Duodenal mucosa (tissue), 2 donors: ENCODE results near the gene CUL7.

ENCODE experiments used
- H3K27ac ChIP-seq: one replicate; pipeline ENCODE4 v1.7.0; 2013; ENCODE audit warnings: low read depth, low read length
- H3K27me3 ChIP-seq, 2 donors: one replicate each; pipeline ENCODE4 v1.7.0; 2013; ENCODE audit warnings: low read length in 2 of 2, control low read depth in 1 of 2; ENCODE audit not compliant: insufficient read depth in 2 of 2, control insufficient read depth in 1 of 2
- H3K36me3 ChIP-seq, 2 donors: one replicate each; pipeline ENCODE4 v1.7.0; 2013; ENCODE audit warnings: low read length in 2 of 2, control low read depth in 1 of 2; ENCODE audit not compliant: insufficient read depth in 2 of 2, control insufficient read depth in 1 of 2
- H3K4me1 ChIP-seq, 2 donors: one replicate each; pipeline ENCODE4 v1.7.0; 2013; ENCODE audit warnings: low read length in 2 of 2, control low read depth in 1 of 2; ENCODE audit not compliant: insufficient read depth in 2 of 2, control insufficient read depth in 1 of 2
- H3K4me3 ChIP-seq, 2 donors: one replicate each; pipeline ENCODE4 v1.7.0; 2013; ENCODE audit warnings: low read length in 2 of 2, low read depth in 1 of 2
- H3K9ac ChIP-seq, 2 donors: one replicate each; pipeline ENCODE4 v1.7.0; 2013; ENCODE audit warnings: low read length in 2 of 2, low read depth in 1 of 2
- H3K9me3 ChIP-seq, 2 donors: one replicate each; pipeline ENCODE4 v1.7.0; 2013; ENCODE audit warnings: low read length in 2 of 2, control low read depth in 1 of 2; ENCODE audit not compliant: control insufficient read depth in 1 of 2

CUL7 gene

DNA sequence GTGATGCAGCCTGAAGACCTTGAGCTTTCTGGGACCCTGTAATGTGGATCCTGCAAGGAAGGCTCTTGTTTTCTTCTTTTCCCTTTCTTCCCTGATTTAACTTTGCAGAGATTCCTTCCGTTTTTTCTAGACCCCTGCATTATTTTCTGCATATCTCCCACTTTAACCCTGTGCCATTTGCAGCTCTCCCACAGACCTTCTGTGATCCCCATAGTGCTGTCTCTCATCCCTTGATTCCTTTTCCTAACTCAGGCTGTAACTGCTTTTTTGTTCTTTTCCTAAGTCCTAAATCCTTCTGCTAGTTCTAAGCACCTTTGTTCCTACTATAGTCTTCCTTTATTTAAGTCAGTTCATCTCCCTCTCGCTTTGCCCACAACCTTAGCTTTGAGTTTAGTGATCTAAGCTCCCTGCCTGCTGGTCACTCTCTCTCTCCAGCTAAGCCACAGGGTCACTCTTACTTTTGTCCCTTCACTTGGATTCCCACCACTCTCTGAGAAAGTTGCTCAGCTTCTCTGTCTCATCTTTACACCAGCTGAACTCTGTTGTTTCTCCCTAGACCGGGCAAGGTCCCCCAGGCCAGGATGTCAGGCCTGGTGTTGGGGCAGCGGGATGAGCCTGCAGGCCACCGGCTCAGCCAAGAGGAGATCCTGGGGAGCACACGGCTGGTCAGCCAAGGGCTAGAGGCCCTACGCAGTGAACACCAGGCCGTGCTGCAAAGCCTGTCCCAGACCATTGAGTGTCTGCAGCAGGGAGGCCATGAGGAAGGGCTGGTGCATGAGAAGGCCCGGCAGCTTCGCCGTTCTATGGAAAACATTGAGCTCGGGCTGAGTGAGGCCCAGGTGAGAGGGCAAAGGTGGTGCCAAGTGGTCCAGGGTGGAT lies 7.3 kb upstream of the CUL7 start:
- Histone ChIP-seq H3K27me3 (no peaks in the 10 kb centered on the region), H3K36me3 (peaks cover 23 to 40% of the 10 kb centered on the region in 2 donors), H3K27ac (no peak overlapping the region), H3K9ac (peak overlapping the region; percentile 40 to 89), H3K4me3 (peak overlapping the region; percentile 88 to 92), H3K9me3 (no peaks in the 10 kb centered on the region), H3K4me1 (peaks cover 15 to 26% of the 10 kb centered on the region in 2 donors)

DNA sequence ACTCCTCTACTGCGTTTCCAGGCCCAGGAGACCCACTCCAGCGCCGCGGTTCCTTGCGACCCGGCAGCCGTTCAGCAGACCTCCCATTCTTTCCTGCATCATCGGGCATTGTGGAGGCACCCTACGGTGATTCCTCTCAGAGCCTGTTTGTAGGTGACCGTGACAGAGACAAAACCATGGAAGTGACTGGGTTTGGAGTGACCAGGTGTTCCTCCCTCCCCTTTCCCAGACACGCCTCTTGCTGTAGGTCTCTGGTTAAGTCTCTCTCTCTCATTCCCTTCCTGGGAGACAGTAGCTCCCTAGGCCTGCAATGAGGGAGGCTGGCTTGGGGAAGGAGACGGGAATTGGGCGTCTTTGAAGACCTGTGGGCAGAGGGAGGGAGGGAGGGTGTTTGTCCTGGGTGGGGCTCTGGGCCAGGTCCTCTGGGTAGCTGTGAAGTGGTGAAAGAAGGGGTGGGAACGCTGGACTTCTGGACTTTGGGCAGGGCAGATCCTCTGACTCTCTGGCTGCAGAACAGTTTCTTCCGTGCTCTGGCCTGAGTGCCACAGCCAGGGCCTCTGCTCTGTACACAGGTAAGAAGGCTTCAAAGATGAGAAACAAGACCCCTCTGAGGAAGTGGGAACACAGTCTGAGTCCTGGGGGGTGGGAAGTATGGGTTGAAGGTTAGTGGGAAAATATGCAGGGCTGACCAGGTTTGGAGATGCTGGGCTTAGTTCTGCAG lies 6.5 kb upstream of the CUL7 start:
- H3K36me3 ChIP-seq: peaks cover 23 to 40% of the 10 kb centered on the region in 2 donors
- no peaks in the 10 kb centered on the region for H3K27me3 ChIP-seq
- peak overlapping the region; percentile 89 to 95 for H3K9ac ChIP-seq
- no peaks in the 10 kb centered on the region for H3K9me3 ChIP-seq
- H3K27ac ChIP-seq: peak overlapping the region; percentile 91
- peak overlapping the region; percentile 88 to 92 for H3K4me3 ChIP-seq
- H3K4me1 ChIP-seq: peaks cover 15 to 26% of the 10 kb centered on the region in 2 donors

DNA sequence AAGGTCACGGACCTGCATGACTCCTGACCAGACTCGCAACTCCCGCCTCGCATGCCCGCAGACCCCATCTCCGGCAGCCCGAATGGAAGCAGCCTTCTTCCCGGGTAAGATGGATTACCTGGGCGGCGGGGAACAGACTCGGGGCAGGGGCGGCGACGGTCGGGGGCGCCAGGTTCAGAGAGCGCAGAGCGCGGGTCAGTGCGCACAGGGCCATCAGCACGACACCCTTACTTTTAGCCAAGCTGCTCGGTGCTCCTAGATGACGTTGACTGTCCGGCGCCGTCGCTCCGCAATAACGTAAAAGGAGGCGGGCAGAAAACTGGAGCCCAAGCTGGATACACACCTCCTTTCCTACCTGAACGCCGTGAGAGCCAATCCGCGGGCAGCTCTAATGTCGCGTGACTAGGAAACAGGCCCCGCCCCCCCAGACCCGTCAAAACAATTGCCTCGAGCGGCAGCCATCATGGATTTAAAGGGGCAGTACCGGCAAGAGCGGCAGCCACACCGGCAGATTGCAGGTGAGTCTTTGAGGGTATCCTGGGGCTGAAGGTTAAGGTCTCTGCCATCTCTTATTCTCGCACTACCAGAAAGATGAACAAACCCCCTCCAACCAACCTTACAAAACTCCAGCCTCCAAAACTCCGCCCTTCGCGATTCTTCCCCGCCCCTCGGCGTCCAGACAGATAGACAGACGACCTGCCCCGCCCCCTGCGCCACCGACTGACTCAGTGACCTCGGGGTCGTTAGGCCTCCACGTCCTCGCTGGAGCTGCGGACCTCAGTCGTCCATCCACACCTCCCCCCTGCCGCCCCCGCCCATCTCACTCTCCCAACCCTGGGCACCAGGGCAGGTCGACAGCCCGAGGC lies 5.8 kb upstream of the CUL7 start, which contains the start of the genes KLC4 and MRPL2:
Gene KLC4, plus strand, starts transcription at position 464 of the 866 bp plus-strand sequence. CDS start 1,705 bp downstream, outside the sequence.
Gene MRPL2, minus strand, starts transcription at position 267 of the 866 bp plus-strand sequence. Its CDS starts 53 bp downstream, at position 214.
- H3K27ac ChIP-seq: peak within 1 kb of the TSS; percentile 91
- peak within 1 kb of the TSS; percentile 89 to 95 for H3K9ac ChIP-seq
- H3K27me3 ChIP-seq: no peaks in the 10 kb centered on the region
- peak within 1 kb of the TSS; percentile 88 to 92 for H3K4me3 ChIP-seq
- H3K4me1 ChIP-seq: peaks cover 15 to 26% of the 10 kb centered on the region in 2 donors
- no peaks in the 10 kb centered on the region for H3K9me3 ChIP-seq
- H3K36me3 ChIP-seq: peaks cover 24 to 37% of the 10 kb centered on the region in 2 donors

DNA sequence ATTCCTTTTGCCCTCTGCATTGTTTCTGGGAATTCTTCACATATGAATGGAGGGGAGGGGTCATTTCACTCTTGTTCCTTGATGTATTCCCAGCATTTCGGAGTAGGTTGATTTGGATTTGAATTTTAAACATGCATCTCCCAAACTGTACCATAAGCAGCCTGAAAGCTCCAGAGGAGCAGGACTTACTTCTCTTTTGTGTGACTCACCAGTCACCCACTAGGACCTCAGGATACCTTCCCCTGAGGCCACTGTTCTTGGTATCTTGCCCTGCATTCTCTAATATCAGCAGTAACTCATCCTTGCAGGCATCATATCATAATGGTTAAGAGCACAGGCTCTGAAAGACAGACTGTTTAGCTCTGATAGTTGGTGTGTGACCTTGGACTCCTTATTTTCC lies 4.9 kb upstream of the CUL7 start:
- Histone ChIP-seq H3K4me3 (peak overlapping the region; percentile 88 to 92), H3K9me3 (no peaks in the 10 kb centered on the region), H3K36me3 (peaks cover 20 to 29% of the 10 kb centered on the region in 2 donors), H3K9ac (peak overlapping the region; percentile 82 to 89), H3K27ac (no peak overlapping the region), H3K4me1 (peaks cover 18 to 29% of the 10 kb centered on the region in 2 donors), H3K27me3 (no peaks in the 10 kb centered on the region)

DNA sequence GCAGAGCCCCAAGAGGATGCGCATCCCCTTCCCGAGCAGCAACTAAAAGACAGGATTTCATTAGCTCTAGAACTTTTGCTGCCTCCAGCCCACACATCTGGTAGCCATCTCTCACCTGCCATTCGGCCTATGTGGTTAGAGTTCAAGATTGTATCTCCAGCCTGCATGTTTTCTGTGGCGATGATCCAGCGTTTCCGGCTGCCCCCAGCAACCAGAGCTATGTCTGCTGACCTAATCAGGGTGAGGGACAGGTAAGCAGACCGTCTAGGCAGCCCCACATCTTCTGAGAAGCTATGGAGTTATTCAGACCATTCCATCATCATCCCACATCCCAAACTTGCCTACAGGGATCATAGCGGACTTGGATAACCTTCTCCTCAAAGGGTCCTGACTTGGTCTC lies 2.3 kb upstream of the CUL7 start:
- peaks cover 23 to 34% of the 10 kb centered on the region in 2 donors for H3K4me1 ChIP-seq
- H3K27me3 ChIP-seq: no peaks in the 10 kb centered on the region
- H3K4me3 ChIP-seq: no peak overlapping the region
- no peak overlapping the region for H3K27ac ChIP-seq
- H3K9me3 ChIP-seq: no peaks in the 10 kb centered on the region
- peaks cover 14 to 24% of the 10 kb centered on the region in 2 donors for H3K36me3 ChIP-seq
- H3K9ac ChIP-seq: no peak overlapping the region

DNA sequence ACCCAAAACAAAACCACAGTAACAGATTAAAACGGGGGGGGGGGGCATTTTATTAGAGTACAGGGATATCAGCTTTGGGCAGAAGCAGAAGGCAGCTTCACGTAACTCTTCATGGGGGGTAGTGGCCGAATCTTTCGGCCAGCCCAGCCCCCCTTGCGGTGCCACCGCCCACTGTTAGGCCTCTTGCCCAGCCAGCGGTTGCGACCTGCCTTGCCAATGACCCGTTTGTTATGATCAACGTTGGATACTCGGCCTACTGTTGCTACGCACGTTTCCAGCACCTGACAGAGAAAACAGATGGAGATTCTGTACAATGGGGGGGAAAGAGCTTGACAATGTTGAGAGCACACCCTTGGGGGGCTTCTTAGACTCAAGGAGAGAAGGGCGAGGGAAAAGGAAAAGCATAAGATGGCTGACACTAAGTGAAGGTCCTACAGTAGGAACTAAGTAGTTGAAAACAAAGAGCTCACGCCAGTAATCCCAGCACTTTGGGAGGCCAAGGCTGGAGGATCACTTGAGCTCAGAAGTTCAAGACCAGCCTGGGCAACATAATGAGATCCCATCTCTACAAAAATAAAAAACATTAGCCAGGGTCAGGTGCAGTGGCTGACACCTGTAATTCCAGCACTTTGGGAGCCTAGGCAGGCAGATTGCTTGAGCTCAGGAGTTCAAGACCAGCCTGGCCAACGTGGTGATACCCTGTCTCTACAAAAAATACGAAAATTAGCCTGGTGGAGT lies 724 bp upstream of the CUL7 start:
- peaks cover 23 to 28% of the 10 kb centered on the region in 2 donors for H3K4me1 ChIP-seq
- peak overlapping the region; percentile 79 to 91 for H3K4me3 ChIP-seq
- peak overlapping the region; percentile 77 for H3K27ac ChIP-seq
- peak overlapping the region; percentile 83 to 94 for H3K9ac ChIP-seq
- peaks cover 22 to 32% of the 10 kb centered on the region in 2 donors for H3K36me3 ChIP-seq
- no peaks in the 10 kb centered on the region for H3K9me3 ChIP-seq
- no peaks in the 10 kb centered on the region for H3K27me3 ChIP-seq

DNA sequence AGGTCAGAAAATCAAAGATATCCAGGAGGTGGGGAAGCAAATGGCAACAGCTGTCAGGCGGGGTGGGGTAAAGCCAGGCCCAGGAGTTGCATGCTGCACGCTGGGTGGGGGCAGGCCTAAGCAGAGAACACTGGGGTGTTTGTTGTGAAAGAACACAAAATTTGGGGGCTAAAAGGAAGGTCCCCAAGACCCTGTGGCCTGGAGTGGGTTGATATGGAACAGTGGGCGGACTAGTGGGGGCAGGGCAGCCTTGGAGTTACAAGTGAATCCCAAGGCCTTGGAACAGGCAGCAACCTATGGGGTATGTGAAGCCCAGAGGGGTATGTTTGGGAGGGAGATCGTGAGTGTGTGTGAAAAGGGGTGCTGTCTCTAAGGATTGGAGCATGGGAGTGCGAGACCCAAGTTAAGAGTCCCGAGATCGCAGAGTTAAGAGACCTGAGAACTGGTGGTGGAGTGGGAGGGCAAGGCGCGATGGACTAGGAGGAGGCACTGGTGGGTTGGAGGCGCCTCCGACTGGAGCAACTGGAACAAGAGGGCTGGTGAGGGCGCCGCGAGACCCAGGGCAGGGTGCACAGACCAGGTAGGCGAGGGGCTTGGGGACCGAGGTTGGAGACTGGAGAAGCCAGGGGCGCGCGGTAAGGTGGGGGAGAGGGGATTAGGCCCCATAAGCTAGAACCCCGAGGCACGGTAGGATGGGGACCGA lies 658 bp downstream of the CUL7 start:
- peak overlapping the region; percentile 77 for H3K27ac ChIP-seq
- H3K36me3 ChIP-seq: peaks cover 27 to 39% of the 10 kb centered on the region in 2 donors
- H3K9ac ChIP-seq: peak overlapping the region; percentile 83 to 94
- H3K4me1 ChIP-seq: peaks cover 14 to 18% of the 10 kb centered on the region in 2 donors
- no peaks in the 10 kb centered on the region for H3K27me3 ChIP-seq
- H3K9me3 ChIP-seq: no peaks in the 10 kb centered on the region
- peak overlapping the region; percentile 79 to 91 for H3K4me3 ChIP-seq

DNA sequence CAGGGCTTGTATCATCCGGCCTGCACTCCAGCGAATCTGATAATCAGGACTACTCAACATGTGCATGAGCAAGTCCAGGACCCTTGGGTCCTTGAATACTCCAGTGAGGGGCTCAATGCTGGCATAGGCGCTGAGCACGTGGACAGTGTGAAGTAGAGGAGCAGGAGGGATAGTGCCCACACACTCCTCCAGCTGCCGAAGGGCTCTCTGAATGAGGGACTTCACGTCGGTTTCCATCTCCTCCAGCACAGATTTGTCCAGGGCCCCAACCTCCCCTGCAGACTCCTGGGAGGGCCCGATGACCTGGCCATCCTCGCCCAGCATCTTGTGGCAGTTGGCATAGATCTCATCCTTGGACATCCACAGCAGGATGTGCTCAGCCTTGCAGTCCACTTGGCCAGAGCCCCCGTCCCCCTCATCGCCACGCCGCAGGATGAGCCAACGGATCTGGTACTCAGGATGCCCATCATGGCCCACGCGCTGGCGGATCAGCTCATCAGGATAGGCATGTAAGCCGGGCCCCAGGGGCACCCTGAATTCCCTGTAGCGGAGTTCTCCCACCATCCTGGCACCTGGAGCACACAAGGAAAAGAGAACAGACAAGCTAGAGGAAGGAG lies 1.3 kb downstream of the CUL7 start:
- Histone ChIP-seq H3K27ac (no peak overlapping the region), H3K36me3 (peaks cover 29 to 40% of the 10 kb centered on the region in 2 donors), H3K9ac (peak overlapping the region; percentile 83 to 94), H3K4me1 (peaks cover 10 to 17% of the 10 kb centered on the region in 2 donors), H3K4me3 (peak overlapping the region in 1 of 2 donors; percentile 91), H3K9me3 (no peaks in the 10 kb centered on the region), H3K27me3 (no peaks in the 10 kb centered on the region)
